Breast epithelium (tissue), 4 donors: ENCODE data around the gene TEX22. TPM values are rescaled to one million over a fixed set of nuclear protein-coding genes. Genes with fewer than 3 reads are reported as not detected.

Source experiments
- DNase-seq, 2 donors: peaks; one replicate each; pipeline ENCODE4 v3.0.0-alpha.2; 2019; ENCODE audit warnings: low spot score in 2 of 2
- H3K27ac ChIP-seq, 2 donors: fragments of 200-600 bp; sonication (generic) in 1 of 2; one replicate each; pipeline ENCODE4 v1.5.1; 2016 to 2019; ENCODE audit warnings: mild to moderate bottlenecking in 1 of 2
- H3K27me3 ChIP-seq, 2 donors: fragments of 200-600 bp; sonication (generic) in 1 of 2; one replicate each; pipeline versions ENCODE4 v1.5.1 to v1.6.0; 2017 to 2019; ENCODE audit warnings: control low read depth in 1 of 2, mild to moderate bottlenecking in 1 of 2
- H3K36me3 ChIP-seq: fragments of 200-600 bp; one replicate; pipeline ENCODE4 v1.5.1; 2019
- H3K4me1 ChIP-seq, 2 donors: fragments of 200-600 bp; sonication (generic); one replicate each; pipeline ENCODE4 v1.5.1; 2016 to 2019; ENCODE audit warnings: control low read depth in 1 of 2
- H3K4me3 ChIP-seq, 3 donors: fragments of 200-600 bp; sonication (generic); 1 replicate in 2 of 3; 2 replicates in 1 of 3; pipeline ENCODE4 v1.5.1; 2016 to 2019; ENCODE audit warnings: mild to moderate bottlenecking in 3 of 3, moderate library complexity in 2 of 3
- H3K9me3 ChIP-seq, 2 donors: fragments of 200-600 bp; sonication (generic) in 1 of 2; one replicate each; pipeline ENCODE4 v1.5.1; 2016 to 2019; ENCODE audit warnings: control low read depth in 1 of 2
- POLR2A ChIP-seq: fragments of 450-650 bp; IDR thresholded peaks from one replicate; pipeline ENCODE4 v1.6.1; 2016; ENCODE audit warnings: antibody characterized with exemption, mild to moderate bottlenecking, moderate library complexity
- POLR2AphosphoS5 ChIP-seq, 3 donors: sonication (generic); formaldehyde crosslinking; IDR thresholded peaks; one replicate each; pipeline ENCODE4 v1.6.1; 2017; ENCODE audit warnings: antibody characterized with exemption in 3 of 3
- intact Hi-C: fragments of 100-400 bp; cut with DNase I; formaldehyde crosslinking; loops from one replicate; pipeline ENCODE4 v1.15.1; 2023; ENCODE audit warnings: low total_unique reads
- total RNA-seq, 3 donors: library from RNA; depleted of rRNA; stranded (reverse); fragments of >200 nt; gene quantifications; one replicate each; pipeline ENCODE4 v1.1.0, GENCODE V29; 2016
- TF ChIP-seq, protein P1 (sequence below), 3 donors: fragments of 450-650 bp; IDR thresholded peaks; one replicate each; pipeline ENCODE4 v1.5.1; 2016 to 2017; ENCODE audit warnings: antibody characterized with exemption in 3 of 3, mild to moderate bottlenecking in 3 of 3, moderate library complexity in 3 of 3

TEX22 gene
- total RNA-seq, 3 donors from 2014 or later, result 0.33 to 0.64 (median 0.59) TPM

DNA sequence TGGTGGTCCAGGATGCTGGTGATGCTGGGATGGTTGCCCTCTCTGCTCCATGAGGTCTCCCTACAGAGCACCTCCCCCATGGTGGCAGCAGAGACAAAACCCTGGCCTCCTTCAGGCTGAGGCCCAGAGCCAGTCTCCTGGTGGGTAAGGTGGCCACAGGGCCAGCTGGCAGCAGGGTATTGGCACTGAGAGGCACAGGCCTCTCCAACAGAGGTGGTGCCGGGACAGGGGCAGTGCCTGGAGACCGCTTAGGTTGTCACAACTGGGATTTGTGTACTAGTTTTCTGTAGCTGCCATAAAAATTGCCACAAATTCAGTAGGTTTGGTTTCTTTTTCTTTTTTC lies 15.2 kb downstream of the TEX22 start:
- Histone ChIP-seq H3K27me3 (peaks cover 0 to 4% of the 10 kb centered on the region in 2 donors), H3K9me3 (no peaks in the 10 kb centered on the region), H3K4me1 (peaks cover 0 to 7% of the 10 kb centered on the region in 2 donors), H3K36me3 (no peaks in the 10 kb centered on the region), H3K27ac (no peak overlapping the region), H3K4me3 (no peak overlapping the region)
- DNase-seq, result no peak
- TF ChIP-seq POLR2AphosphoS5 (IDR thresholded peaks at IDR 0.05), result no peak
- TF ChIP-seq, protein P1, sequence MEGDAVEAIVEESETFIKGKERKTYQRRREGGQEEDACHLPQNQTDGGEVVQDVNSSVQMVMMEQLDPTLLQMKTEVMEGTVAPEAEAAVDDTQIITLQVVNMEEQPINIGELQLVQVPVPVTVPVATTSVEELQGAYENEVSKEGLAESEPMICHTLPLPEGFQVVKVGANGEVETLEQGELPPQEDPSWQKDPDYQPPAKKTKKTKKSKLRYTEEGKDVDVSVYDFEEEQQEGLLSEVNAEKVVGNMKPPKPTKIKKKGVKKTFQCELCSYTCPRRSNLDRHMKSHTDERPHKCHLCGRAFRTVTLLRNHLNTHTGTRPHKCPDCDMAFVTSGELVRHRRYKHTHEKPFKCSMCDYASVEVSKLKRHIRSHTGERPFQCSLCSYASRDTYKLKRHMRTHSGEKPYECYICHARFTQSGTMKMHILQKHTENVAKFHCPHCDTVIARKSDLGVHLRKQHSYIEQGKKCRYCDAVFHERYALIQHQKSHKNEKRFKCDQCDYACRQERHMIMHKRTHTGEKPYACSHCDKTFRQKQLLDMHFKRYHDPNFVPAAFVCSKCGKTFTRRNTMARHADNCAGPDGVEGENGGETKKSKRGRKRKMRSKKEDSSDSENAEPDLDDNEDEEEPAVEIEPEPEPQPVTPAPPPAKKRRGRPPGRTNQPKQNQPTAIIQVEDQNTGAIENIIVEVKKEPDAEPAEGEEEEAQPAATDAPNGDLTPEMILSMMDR (IDR thresholded peaks at IDR 0.05), result no peak
- no peak for TF ChIP-seq POLR2A
- intact Hi-C loops, result no loop called here

DNA sequence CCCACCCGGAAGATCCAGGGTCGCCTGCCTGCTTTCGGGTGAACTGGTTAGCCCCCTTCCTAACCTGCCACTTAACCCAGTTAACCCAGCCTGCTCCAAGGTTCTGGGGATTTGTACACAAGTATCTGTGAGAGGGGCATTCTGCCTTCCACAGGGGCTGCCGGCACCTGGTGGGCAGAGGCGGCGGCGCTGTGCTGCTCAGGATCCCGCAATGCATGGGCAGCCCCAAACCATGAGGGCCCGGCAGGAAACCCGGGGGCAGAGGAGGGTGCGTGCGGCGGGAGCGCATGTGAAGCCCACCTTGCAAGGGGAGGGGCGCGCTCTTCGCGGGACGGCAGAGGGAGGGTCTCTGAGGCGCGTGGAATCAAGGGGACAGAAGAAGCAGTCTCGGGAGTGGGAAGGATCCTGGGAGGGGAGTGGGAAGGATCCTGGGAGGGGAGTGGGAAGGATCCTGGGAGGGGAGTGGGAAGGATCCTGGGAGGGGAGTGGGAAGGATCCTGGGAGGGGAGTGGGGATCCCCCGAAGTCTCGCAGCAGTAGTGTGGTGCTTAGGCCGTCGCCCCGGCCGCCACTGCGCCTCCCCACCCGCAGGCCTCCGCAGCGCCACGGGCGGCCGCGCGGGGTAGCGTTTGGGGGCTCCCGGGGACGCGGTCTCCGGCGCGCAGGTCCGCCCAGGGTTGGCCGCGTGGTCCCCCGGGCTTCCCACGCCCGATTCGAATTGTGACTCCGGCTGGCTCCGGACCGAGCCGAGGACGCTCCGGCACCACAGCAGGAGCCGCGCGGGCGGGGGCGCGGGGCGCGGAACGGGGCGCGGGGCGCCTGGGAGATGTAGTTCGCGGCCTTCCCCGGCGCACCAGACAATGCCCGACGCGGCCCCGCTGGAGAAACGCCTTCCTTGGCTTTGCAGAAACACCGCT lies 16.4 kb downstream of the TEX22 start:
- peaks cover 0 to 4% of the 10 kb centered on the region in 2 donors for H3K27me3 ChIP-seq
- H3K9me3 ChIP-seq, result no peaks in the 10 kb centered on the region
- peak overlapping the region; percentile 45 to 85 (median 62) for H3K4me3 ChIP-seq
- H3K4me1 ChIP-seq, result peaks cover 6 to 15% of the 10 kb centered on the region in 2 donors
- intact Hi-C loops, result no loop called here
- no peaks in the 10 kb centered on the region for H3K36me3 ChIP-seq
- TF ChIP-seq POLR2AphosphoS5 (IDR thresholded peaks at IDR 0.05), result peak in 1 of 3 donors; percentile 13
- TF ChIP-seq, protein P1 (IDR thresholded peaks at IDR 0.05), result peak; percentile 24 to 88 (median 34)
- no peak for TF ChIP-seq POLR2A
- DNase-seq, result peak in 1 of 2 donors; percentile 41
- H3K27ac ChIP-seq, result peak overlapping the region; percentile 61 to 83

DNA sequence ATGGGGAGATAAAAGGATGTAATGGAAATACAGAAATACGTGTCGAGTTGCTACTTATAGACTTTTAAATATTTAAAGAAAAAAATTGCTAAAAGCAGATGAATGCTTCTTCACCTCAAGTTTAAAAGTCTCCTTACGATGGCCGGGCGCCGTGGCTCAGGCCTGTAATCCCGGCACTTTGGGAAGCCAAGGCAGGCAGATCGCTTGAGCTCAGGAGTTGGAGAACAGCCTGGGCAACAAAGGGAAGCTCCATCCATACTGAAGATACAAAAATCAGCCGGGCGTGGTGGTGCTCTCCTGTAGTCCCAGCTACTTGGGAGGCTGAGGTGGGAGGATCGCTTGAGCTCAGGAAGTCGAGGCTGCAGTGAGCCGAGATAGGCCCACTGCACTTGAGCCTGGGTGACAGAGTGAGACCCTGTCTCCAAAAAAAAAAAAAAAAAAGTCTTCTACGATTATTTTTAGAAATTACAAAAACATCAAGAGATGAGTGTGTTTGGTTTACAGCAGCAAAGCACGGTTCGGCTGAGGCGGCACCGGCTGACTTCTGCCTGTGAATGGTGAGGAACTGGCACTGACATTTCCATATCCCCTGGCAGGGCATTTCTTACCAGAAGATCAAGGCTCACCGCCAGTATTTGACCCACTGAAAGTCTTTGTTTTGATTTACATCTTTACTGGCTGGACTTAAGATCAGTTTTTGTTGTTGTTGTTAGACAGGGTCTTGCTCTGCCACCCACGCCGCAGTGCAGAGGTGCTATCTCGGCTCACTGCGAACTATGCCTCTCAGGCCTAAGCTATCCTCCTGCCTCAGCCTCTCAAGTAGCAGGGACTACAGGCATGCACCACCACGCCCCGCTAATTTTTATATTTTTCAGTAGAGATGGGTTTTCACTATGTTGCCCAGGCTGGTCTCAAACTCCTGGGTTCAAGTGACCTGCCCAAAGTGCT lies 17.4 kb downstream of the TEX22 start:
- H3K9me3 ChIP-seq, result no peaks in the 10 kb centered on the region
- peak overlapping the region; percentile 45 to 85 (median 62) for H3K4me3 ChIP-seq
- peaks cover 6 to 16% of the 10 kb centered on the region in 2 donors for H3K4me1 ChIP-seq
- H3K27ac ChIP-seq, result no peak overlapping the region
- peaks cover 0 to 3% of the 10 kb centered on the region in 2 donors for H3K27me3 ChIP-seq
- no peaks in the 10 kb centered on the region for H3K36me3 ChIP-seq
- DNase-seq, result no peak
- intact Hi-C loops, result no loop called here
- TF ChIP-seq POLR2A (no peak), POLR2AphosphoS5 (IDR thresholded peaks at IDR 0.05) (no peak)
- TF ChIP-seq, protein P1 (IDR thresholded peaks at IDR 0.05), result no peak

DNA sequence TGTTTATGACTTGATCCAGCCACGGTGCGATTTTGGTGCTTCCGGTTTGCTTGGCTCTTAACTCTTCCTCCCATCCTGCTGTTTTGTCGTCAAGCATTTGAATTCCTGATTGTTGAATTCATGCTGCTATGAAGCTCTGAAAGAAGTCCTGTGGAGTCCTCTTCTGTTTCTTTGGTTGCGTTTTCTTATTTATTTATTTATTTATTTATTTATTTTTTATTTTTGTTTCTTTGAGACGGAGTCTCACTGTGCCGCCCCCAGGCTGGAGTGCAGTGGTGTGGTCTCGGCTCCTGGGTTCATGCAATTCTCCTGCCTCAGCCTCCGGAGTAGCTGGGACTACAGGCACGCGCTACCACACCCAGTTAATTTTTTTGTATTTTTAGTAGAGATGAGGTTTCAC lies 18.3 kb downstream of the TEX22 start:
- no peak overlapping the region for H3K4me3 ChIP-seq
- intact Hi-C loops, result no loop called here
- peaks cover 8 to 22% of the 10 kb centered on the region in 2 donors for H3K4me1 ChIP-seq
- H3K27ac ChIP-seq, result no peak overlapping the region
- no peak for DNase-seq
- TF ChIP-seq POLR2A, result no peak
- no peak for TF ChIP-seq POLR2AphosphoS5 (IDR thresholded peaks at IDR 0.05)
- TF ChIP-seq, protein P1 (IDR thresholded peaks at IDR 0.05), result no peak
- H3K36me3 ChIP-seq, result no peaks in the 10 kb centered on the region
- no peaks in the 10 kb centered on the region for H3K9me3 ChIP-seq
- no peaks in the 10 kb centered on the region for H3K27me3 ChIP-seq
